Natural killer cell (primary cell): ENCODE data around the gene TACC3. TPM values are rescaled to one million over a fixed set of nuclear protein-coding genes. Genes with fewer than 3 reads are reported as not detected.

Experiments used
- ATAC-seq, 3 donors: fragments of 150-1000 bp in 2 of 3; fragments of 200-7000 bp in 1 of 3; cut with Tn5 transposase; 1 replicate in 1 of 3; 2 replicates in 2 of 3; pipeline ENCODE4 v1.10.0; 2021; ENCODE audit warnings: mild to moderate bottlenecking in 2 of 3, moderate library complexity in 2 of 3
- DNase-seq, 2 donors: peaks; one replicate each; pipeline versions ENCODE4 v3.0.0 to v3.0.0-alpha.2; 2013 to 2021; ENCODE audit warnings: mixed read lengths in 1 of 2
- H3K27ac ChIP-seq: one replicate; pipeline ENCODE4 v1.5.1; 2013; ENCODE audit warnings: mild to moderate bottlenecking, low read length
- H3K27me3 ChIP-seq: one replicate; pipeline ENCODE4 v1.6.1; 2013; ENCODE audit warnings: low read length; ENCODE audit not compliant: control insufficient read depth, insufficient read depth
- H3K36me3 ChIP-seq: one replicate; pipeline ENCODE4 v1.6.1; 2013; ENCODE audit warnings: low read length; ENCODE audit not compliant: control insufficient read depth, insufficient read depth
- H3K4me1 ChIP-seq: one replicate; pipeline ENCODE4 v1.6.1; 2013; ENCODE audit warnings: low read length; ENCODE audit not compliant: control insufficient read depth, insufficient read depth
- H3K4me3 ChIP-seq: one replicate; pipeline ENCODE4 v1.5.1; 2013; ENCODE audit warnings: low read length
- H3K9me3 ChIP-seq: one replicate; pipeline ENCODE4 v1.6.1; 2013; ENCODE audit warnings: low read length; ENCODE audit not compliant: control insufficient read depth, insufficient read depth
- H3K27ac Mint-ChIP-seq, 2 donors: one replicate each; pipeline ENCODE4 v1.8.0; 2022; ENCODE audit warnings: mild to moderate bottlenecking in 2 of 2, mixed read lengths in 2 of 2, moderate library complexity in 1 of 2
- H3K27me3 Mint-ChIP-seq, 2 donors: one replicate each; pipeline ENCODE4 v1.8.0; 2022; ENCODE audit warnings: low read depth in 2 of 2, mixed read lengths in 2 of 2
- H3K36me3 Mint-ChIP-seq: one replicate; pipeline ENCODE4 v1.8.0; 2022; ENCODE audit warnings: mixed read lengths
- H3K4me1 Mint-ChIP-seq, 2 donors: one replicate each; pipeline ENCODE4 v1.8.0; 2022; ENCODE audit warnings: mixed read lengths in 2 of 2
- H3K4me3 Mint-ChIP-seq: one replicate; pipeline ENCODE4 v1.8.0; 2022; ENCODE audit warnings: mild to moderate bottlenecking, moderate library complexity, mixed read lengths
- H3K9me3 Mint-ChIP-seq, 2 donors: one replicate each; pipeline ENCODE4 v1.8.0; 2022; ENCODE audit warnings: mixed read lengths in 2 of 2
- WGBS: methylation state at CpG from one replicate; pipeline ENCODE4 v1.1.7; 2013; ENCODE audit warnings: missing lambda C conversion rate; ENCODE audit not compliant: insufficient coverage; 5-methylcytosine and 5-hydroxymethylcytosine counted together
- intact Hi-C: fragments of 100-400 bp; cut with micrococcal nuclease; formaldehyde crosslinking; loops from one replicate; pipeline ENCODE4 v1.14.2; 2022
- total RNA-seq, 4 donors: library from RNA; stranded (reverse); fragments of 120-200 nt in 1 of 4; gene quantifications; one replicate each; pipeline versions ENCODE4 v1.2.3 to v1.2.4, GENCODE V29; 2013 to 2022
- TF ChIP-seq, protein P1 (sequence below): fragments of 200-600 bp; IDR thresholded peaks from one replicate; pipeline ENCODE4 v1.8.0; 2022; ENCODE audit warnings: antibody characterized with exemption

The TACC3 gene
- total RNA-seq, 3 donors from 2014 or later (not counting 1 experiment from before 2014, with no cell fraction given) = 23.4 to 43.7 (median 32.5) TPM

DNA sequence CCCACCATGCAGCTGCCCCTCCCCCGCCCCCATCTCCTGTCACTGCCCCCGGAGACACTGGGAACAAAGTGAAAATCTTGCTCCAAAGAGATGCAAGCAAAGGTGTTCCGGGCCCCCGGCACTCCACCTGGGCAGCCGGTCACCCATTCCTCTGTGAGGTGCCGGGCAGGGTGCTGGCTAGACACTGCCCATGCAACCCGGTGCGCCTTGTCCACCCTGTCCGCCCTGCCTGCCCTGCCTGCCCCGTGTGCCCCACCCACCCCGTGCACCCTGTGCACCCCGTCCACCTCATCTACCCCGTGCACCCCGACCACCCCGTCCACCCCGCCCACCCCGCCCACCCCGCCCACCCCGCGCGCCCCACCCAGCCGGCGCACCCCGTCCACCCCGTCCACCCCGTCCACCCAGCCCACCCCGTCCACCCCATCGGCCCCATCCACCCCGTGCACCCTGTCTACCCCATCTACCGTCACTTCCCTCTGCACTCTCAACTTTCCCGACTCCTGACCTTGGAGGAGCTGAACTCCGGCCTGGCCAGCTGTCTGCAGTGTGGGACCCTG lies 39.9 kb downstream of the TACC3 start:
- H3K4me1 ChIP-seq = no peaks in the 10 kb centered on the region
- peaks cover 7% of the 10 kb centered on the region for H3K27me3 ChIP-seq
- ATAC-seq = no peak
- intact Hi-C loops = no loop called here
- H3K4me3 ChIP-seq = no peak overlapping the region
- no peaks in the 10 kb centered on the region for H3K36me3 Mint-ChIP-seq
- 82% methylated on average over 19 of the region's 32 CpGs for WGBS
- no peaks in the 10 kb centered on the region for H3K4me1 Mint-ChIP-seq
- DNase-seq = no peak
- peaks cover 0 to 21% of the 10 kb centered on the region in 2 donors for H3K27me3 Mint-ChIP-seq
- no peaks in the 10 kb centered on the region for H3K9me3 ChIP-seq
- H3K36me3 ChIP-seq = no peaks in the 10 kb centered on the region
- H3K27ac ChIP-seq = no peak overlapping the region
- H3K4me3 Mint-ChIP-seq = no peak overlapping the region
- H3K27ac Mint-ChIP-seq = no peak overlapping the region
- H3K9me3 Mint-ChIP-seq = no peaks in the 10 kb centered on the region
- TF ChIP-seq, protein P1, sequence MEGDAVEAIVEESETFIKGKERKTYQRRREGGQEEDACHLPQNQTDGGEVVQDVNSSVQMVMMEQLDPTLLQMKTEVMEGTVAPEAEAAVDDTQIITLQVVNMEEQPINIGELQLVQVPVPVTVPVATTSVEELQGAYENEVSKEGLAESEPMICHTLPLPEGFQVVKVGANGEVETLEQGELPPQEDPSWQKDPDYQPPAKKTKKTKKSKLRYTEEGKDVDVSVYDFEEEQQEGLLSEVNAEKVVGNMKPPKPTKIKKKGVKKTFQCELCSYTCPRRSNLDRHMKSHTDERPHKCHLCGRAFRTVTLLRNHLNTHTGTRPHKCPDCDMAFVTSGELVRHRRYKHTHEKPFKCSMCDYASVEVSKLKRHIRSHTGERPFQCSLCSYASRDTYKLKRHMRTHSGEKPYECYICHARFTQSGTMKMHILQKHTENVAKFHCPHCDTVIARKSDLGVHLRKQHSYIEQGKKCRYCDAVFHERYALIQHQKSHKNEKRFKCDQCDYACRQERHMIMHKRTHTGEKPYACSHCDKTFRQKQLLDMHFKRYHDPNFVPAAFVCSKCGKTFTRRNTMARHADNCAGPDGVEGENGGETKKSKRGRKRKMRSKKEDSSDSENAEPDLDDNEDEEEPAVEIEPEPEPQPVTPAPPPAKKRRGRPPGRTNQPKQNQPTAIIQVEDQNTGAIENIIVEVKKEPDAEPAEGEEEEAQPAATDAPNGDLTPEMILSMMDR = no peak

DNA sequence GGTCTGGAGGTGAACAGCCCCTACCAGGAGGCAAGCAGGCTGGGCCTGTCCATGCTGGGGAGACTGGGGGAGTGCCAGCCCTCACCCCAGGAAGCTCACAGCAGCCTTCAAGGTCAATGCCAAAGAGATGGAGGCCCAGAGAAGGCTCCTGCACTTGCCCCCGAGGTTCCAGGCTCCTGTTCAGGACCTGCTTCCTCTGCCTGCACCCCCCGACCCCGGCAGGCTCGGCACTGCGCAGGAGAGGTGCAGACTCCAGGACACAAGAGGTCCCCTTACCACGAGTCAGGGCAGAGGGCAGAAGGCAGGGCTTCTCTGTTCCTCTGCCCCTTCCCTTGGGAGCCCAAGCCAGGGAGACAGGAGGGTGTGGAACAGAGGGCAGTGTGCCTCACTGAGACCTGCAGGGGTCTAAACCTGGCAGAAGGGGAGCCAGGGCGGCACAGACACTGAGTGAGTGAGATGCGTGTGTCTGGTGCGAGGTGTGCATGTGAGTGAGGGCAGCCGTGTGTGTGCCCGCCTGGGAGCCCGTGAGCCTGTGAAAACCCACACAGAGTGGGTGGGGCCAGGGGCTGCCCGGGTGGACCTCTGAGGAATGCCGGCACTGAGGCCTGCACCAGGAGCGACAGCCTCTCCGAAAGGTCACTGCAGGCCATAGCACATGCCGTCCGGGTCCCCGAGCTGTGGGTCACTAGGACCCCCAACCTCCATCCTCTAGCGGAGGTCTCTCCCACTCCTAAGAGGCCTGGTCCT lies 41.1 kb downstream of the TACC3 start:
- H3K36me3 Mint-ChIP-seq = no peaks in the 10 kb centered on the region
- Histone ChIP-seq H3K4me1 (no peaks in the 10 kb centered on the region), H3K27me3 (peaks cover 7% of the 10 kb centered on the region), H3K9me3 (no peaks in the 10 kb centered on the region), H3K4me3 (no peak overlapping the region), H3K36me3 (no peaks in the 10 kb centered on the region), H3K27ac (no peak overlapping the region)
- no peak overlapping the region for H3K4me3 Mint-ChIP-seq
- no peak for DNase-seq
- 83% methylated on average over 20 of the region's 20 CpGs for WGBS
- H3K4me1 Mint-ChIP-seq = no peaks in the 10 kb centered on the region
- intact Hi-C loops = no loop called here
- TF ChIP-seq, protein P1 = no peak
- peaks cover 0 to 21% of the 10 kb centered on the region in 2 donors for H3K27me3 Mint-ChIP-seq
- H3K9me3 Mint-ChIP-seq = no peaks in the 10 kb centered on the region
- H3K27ac Mint-ChIP-seq = no peak overlapping the region
- no peak for ATAC-seq

DNA sequence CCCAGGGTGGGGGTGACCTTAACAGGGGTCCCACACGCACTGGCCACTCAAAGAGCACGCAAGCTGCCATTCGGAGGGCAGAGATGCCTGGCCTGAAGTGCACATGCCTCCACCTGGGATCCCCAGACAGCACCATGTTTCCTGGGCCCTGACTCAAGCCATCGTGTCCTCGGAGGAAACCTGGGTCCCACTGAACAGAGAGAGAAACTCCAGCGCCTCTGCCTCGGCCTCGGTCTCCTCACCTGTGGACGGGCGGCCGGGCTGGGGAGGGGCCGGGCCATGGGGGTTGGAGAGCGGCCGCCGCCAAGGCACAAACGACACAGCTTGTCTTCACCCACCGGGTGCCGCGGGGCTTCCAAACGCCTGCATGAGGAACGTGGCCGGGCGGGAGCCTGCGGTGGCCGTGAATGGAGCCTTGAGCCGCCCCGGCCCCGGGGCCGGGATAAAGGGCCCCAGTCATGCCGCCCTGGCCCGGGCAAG lies 41.8 kb downstream of the TACC3 start:
- 32% methylated on average over 31 of the region's 31 CpGs for WGBS
- no peak overlapping the region for H3K4me3 Mint-ChIP-seq
- TF ChIP-seq, protein P1 = no peak
- DNase-seq (no peak), ATAC-seq (no peak)
- Histone ChIP-seq H3K4me1 (peaks cover 5% of the 10 kb centered on the region), H3K9me3 (no peaks in the 10 kb centered on the region), H3K36me3 (no peaks in the 10 kb centered on the region), H3K4me3 (no peak overlapping the region), H3K27ac (no peak overlapping the region), H3K27me3 (peaks cover 9% of the 10 kb centered on the region)
- peaks cover 0 to 3% of the 10 kb centered on the region in 2 donors for H3K4me1 Mint-ChIP-seq
- H3K36me3 Mint-ChIP-seq = no peaks in the 10 kb centered on the region
- H3K27ac Mint-ChIP-seq = no peak overlapping the region
- H3K9me3 Mint-ChIP-seq = no peaks in the 10 kb centered on the region
- intact Hi-C loops = no loop called here
- H3K27me3 Mint-ChIP-seq = peaks cover 0 to 21% of the 10 kb centered on the region in 2 donors
